Tibial nerve (tissue), 4 donors: Measurements from ENCODE around the gene FNDC3B.

Source experiments
- EP300 ChIP-seq, 2 donors: sonication (generic); formaldehyde crosslinking; IDR thresholded peaks; one replicate each; pipeline ENCODE4 v1.6.1; 2017; ENCODE audit warnings: antibody characterized with exemption in 2 of 2, mild to moderate bottlenecking in 1 of 2
- POLR2A ChIP-seq, 2 donors: fragments of 450-650 bp; IDR thresholded peaks; one replicate each; pipeline ENCODE4 v1.6.1; 2017; ENCODE audit warnings: antibody characterized with exemption in 2 of 2, mild to moderate bottlenecking in 2 of 2, moderate library complexity in 2 of 2
- TF ChIP-seq, protein P1 (sequence below), 5 experiments: fragments of 200-600 bp in 3 of 5; fragments of 450-650 bp in 2 of 5; sonication (generic) in 3 of 5; IDR thresholded peaks; one replicate each; pipeline ENCODE4 v1.5.1; 2016 to 2019; ENCODE audit warnings: antibody characterized with exemption in 5 of 5, mild to moderate bottlenecking in 3 of 5, moderate library complexity in 2 of 5

DNA sequence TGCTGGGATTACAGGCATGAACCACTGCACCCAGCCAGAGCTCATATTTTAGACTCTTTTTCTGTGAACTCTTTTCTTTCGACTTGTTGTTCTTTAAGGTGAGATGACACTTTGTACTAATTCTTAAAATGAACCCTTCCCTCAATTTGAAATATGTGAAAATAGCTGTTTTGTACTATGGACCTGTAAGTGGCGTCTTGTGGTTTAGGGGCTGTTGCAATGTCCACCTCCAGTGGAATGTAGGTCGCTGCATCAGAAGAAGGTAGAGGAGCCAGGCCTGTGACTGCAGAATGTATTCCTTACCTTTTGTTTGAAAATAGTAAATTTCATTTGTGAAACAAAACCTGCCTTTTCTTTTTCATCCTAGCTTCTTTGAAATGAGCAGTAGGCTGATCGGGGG lies 38.9 kb downstream of the FNDC3B start:
- TF ChIP-seq, protein P1, sequence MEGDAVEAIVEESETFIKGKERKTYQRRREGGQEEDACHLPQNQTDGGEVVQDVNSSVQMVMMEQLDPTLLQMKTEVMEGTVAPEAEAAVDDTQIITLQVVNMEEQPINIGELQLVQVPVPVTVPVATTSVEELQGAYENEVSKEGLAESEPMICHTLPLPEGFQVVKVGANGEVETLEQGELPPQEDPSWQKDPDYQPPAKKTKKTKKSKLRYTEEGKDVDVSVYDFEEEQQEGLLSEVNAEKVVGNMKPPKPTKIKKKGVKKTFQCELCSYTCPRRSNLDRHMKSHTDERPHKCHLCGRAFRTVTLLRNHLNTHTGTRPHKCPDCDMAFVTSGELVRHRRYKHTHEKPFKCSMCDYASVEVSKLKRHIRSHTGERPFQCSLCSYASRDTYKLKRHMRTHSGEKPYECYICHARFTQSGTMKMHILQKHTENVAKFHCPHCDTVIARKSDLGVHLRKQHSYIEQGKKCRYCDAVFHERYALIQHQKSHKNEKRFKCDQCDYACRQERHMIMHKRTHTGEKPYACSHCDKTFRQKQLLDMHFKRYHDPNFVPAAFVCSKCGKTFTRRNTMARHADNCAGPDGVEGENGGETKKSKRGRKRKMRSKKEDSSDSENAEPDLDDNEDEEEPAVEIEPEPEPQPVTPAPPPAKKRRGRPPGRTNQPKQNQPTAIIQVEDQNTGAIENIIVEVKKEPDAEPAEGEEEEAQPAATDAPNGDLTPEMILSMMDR (IDR thresholded peaks at IDR 0.05) = no peak
- no peak for TF ChIP-seq POLR2A (IDR thresholded peaks at IDR 0.05)
- TF ChIP-seq EP300 (IDR thresholded peaks at IDR 0.05) = no peak
